DMS114 treated with DMSO at 0.1 percent for 48 hours (cell line): ENCODE measurements around the gene FEM1B.

Experiments used
- DNase-seq: peaks from one replicate; lab custom pipeline; 2025; ENCODE audit not compliant: unreplicated experiment; lab: John Stamatoyannopoulos, UW

Gene FEM1B

GRCh38 chr15:68321229-68321628 lies 43.7 kb downstream of the FEM1B start:
- no peak for DNase-seq

DNA sequence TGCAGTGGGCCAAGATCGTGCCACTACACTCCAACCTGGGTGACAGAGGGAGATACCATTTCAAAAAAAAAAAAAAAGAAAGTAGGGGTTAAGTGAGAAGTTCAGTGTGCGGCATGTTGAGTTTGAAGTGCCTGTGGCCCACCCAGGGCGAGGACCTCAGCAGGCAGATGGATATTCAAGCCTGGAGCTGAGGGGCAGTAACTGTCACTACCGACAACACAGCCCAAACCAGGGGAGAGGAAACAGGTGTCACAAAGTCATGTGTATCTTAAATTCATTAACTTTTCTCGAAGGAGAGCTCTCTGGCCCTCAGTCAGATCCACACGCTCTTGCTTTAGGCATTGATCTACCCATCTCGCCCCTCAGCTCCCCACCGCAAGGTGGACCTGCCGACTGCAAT lies 45.3 kb downstream of the FEM1B start:
- no peak for DNase-seq

DNA sequence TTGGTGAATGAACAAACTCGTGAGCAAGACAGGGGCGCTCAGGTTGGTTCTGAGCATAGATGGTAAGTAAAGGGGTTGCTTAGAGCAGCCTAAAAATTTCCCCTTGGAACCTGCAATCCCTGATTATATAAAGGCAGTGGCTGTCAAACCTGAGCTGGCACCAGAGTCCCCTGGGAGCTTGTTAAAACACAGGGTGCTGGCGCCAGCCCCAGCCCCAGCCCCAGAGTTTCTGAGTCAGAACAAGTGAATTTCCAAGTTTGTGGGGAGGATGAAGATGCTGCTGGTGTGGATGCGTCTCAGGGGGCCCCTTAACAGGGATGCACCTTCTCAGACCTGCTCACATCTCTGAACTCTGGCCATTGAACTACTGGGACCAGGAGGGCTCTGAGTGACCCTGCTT lies 48.2 kb downstream of the FEM1B start:
- no peak for DNase-seq

DNA sequence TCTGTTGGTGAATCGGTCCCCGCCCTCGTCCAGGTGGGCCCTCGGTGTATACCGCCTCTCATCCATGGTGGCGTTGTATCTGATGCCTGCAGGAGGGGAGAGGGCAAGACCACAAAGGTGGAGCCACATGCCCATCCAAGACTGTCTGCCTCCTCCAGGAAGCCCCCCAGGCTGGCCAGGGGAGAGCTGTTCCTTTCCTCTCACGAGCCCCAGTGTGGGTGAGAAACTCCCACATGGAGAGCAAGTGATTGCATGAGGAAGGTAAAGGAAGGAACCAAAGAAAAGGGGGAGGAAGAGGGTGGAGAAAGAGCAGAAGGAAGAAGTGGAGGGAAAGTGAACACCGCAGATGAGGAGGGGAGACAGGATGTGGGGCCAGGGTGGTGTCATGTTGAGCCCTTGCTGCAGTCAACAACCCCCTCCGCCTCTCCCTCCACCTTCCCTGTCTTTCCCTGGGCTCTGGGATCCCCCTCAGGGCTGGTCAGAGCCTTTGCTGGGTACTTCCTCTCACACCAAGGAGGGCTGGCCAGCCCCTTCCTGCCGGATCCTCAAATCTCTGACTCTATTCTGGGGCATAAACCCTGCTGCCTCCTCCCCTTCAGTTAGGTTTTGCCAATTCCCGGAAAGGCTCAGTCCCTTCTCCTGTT lies 49.3 kb downstream of the FEM1B start:
- no peak for DNase-seq

- no peak for DNase-seq
Observed at GRCh38 chr15:68328443-68328842, 50.9 kb downstream of the FEM1B start.

DNA sequence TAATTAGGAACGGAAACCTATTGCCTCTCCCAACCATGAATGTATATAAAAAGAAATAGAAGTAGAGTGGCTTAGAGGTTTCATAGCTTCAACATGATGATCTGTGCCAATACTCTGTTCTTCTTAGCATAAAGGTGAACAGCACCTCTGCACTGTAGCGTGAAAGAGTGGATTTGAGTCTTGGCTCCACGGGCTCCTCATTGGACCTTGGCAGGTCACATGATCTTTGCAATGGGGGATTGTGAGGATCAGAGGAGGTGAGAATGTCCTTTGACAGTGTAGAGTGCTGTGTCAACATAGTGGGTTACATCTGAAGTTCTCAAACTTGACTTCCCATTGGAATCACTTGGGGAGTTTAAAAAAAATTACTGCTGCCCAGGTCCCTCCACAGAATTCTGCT lies 51.4 kb downstream of the FEM1B start:
- no peak for DNase-seq

DNA sequence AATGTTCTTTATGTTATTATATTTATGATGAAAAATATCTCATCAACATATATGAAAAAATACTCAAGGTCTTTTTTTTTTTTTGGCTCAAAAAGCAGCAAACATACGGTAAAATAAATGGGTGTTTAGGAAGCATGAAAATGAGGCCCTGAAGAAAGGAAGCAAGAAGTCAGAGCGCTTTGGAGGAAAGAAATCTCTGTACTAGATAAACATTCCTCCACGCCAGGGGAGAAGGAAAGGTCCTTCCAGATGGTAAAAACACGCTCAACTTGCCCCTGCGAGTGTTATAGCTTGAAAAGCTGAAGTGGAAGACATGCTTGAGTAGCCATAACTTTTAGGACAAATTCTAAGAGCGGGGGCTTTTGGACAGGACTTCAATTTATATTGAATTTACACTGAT lies 52.9 kb downstream of the FEM1B start:
- no peak for DNase-seq

GRCh38 chr15:68330901-68331300 lies 53.4 kb downstream of the FEM1B start:
- no peak for DNase-seq

DNA sequence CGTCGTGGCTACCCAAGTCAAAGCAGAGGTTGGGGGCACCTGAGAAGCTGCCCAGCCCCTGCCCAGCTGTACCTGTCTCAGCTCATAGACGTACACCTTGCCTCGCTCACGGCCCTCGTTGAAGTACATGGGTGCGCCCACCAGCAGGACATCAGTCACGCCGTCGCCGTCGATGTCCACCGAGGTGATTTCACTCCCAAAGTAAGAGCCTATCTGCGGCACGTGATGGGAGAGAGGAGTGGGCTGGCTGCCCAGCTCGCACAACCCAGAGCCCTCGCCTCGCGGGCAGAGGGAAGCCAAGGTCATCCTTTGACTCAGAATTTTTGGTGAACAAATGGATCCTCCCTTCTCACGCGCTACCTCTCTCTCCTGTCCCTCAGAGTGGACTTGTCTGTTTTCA lies 54.7 kb downstream of the FEM1B start:
- DNase-seq, result no peak

GRCh38 chr15:68333775-68334470 lies 56.4 kb downstream of the FEM1B start:
- DNase-seq, result no peak

- no peak for DNase-seq
Observed at GRCh38 chr15:68334661-68335124, 57.1 kb downstream of the FEM1B start.

DNA sequence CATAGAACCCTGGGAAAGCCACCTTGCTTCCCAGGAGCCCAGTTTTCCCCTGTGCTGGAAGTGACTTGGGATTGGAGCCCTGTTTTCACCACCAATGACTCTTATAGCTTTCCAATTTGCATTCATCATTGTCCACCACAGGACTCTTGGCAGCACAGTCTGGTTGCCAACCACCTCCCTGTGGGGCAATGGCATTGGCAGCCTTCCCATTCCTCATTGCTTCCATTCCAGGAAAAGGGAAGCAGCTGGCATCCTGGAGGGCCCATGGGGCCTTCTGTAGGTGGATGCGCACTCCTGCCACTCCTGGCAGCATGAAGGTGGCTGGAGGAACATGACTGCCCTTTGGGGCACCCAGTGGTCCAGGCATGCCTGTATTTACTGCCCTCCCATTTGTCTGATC lies 57.7 kb downstream of the FEM1B start:
- DNase-seq, result no peak

DNA sequence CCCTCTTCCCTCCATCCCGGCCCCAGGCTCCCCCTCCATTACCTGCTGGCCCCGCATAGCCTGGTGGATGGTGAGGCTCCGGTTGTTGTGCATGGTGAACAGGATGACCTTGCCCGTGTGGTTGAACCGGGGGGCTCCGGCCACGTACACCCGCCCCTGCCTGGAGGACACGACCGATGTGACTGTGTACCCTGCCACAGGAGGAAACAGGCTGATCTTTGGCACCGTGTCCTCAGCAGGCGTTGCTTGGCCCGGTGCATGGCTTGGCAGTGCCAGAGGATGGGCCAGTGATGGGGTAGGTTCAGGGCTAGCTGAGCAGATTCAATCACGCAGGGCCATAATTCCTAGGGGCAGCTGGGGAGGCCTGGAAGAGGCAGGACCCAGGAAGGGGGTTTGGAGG lies 58.1 kb downstream of the FEM1B start:
- no peak for DNase-seq

GRCh38 chr15:68336516-68336915 lies 59.0 kb downstream of the FEM1B start:
- DNase-seq, result no peak

- DNase-seq, result no peak
Observed at GRCh38 chr15:68337826-68338225, 60.3 kb downstream of the FEM1B start.

DNA sequence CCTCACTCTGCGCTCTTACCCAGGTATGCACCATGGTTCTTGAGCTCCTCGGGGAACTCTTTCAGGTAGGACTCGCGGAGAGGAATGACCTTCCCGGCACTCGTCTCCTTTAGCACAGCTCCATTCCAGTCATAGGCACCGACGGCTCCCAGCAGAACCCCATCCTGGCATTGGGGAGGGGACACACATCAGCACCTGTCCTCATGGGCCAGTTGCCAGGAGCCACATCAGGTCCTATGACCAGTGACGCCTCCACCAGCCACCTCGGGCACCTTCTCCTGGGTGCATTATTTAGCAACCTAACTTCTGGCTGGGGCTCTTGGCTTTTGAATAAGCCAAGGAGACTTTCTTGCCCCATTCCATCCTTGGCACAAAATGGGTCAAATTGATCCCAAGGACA lies 61.9 kb downstream of the FEM1B start:
- no peak for DNase-seq

DNA sequence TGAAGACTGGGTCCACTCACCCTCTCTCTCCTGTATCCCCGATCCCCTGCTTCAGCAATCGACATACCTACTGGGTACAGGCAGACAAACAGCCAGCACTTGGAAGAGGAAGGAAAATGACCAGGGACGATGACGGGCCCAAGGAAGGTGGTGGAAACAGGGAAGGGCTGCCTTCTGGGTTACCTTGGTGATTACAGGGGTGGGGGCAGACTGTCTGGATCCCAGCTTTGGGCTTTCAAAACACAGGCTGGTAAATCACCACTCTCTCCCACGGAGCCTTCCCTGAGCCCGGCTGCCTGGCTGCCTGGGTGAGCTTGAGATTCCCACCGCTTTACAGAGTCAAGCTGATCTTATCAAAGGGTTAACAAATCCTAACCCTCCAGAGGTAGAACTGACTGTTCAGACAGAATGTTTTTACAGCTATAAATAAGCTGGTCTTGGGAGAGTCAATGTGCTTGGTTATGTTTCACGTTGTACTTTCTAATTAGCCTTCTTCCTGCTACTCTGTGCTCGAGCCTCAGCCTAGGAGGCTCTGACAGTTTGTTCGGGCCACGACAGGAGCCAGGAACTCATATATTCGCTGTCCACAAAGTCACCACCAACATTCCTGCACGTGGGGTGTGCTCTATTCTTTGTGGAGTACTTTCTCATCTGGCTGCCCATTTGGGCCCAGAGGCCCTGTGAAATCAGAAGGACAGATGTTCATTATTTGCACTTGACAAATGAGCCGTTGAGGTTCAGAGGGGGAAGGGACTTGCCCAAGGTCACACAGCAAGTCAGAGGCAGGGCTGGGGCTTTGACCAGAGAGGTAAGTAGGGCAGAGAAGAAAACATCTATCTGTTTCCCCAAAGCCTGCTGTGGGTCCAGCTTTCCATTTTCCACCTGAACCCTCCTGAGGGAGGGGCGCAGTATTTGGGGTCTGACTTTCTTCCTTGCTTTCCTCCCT lies 63.5 kb downstream of the FEM1B start:
- no peak for DNase-seq

GRCh38 chr15:68341760-68342725 lies 64.5 kb downstream of the FEM1B start:
- no peak for DNase-seq

- DNase-seq, result no peak
Observed at GRCh38 chr15:68343579-68344225, 66.2 kb downstream of the FEM1B start.

- no peak for DNase-seq
Observed at GRCh38 chr15:68344600-68344999, 67.1 kb downstream of the FEM1B start.
